Measurements from ENCODE around the gene CCDC138.

DNA sequence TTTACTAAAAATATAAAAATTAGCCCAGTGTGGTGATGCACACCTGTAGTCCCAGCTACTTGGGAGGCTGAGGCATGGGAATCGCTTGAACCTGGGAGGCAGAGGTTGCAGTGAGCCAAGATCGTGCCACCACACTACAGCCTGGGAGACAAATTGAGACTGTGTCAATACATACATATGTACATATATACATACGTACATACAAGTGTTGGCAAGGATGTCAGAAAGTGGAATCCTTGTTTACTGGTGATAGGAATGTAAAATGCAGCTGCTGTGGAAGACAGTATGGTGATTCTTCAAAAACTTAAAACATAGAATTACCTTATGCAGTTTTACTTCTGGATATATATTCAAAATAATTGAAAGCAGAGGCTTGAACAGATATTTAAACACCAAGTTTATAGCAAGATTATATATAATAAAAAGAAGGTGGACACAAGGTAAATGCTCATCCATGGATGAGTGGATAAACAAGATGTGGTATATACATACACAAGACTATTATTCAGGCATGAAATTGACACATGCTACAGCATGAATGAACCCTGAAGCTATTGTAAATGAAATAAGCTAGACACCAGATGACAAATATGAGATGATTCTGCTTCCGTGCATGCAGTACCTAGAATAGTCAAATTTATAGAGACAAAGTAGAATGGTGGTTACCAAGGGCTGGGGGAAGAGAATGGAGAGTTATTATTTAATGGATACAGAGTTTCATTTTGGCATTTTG lies 43.2 kb downstream of the CCDC138 start:
- TF ChIP-seq, protein P1, sequence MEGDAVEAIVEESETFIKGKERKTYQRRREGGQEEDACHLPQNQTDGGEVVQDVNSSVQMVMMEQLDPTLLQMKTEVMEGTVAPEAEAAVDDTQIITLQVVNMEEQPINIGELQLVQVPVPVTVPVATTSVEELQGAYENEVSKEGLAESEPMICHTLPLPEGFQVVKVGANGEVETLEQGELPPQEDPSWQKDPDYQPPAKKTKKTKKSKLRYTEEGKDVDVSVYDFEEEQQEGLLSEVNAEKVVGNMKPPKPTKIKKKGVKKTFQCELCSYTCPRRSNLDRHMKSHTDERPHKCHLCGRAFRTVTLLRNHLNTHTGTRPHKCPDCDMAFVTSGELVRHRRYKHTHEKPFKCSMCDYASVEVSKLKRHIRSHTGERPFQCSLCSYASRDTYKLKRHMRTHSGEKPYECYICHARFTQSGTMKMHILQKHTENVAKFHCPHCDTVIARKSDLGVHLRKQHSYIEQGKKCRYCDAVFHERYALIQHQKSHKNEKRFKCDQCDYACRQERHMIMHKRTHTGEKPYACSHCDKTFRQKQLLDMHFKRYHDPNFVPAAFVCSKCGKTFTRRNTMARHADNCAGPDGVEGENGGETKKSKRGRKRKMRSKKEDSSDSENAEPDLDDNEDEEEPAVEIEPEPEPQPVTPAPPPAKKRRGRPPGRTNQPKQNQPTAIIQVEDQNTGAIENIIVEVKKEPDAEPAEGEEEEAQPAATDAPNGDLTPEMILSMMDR (IDR thresholded peaks at IDR 0.05; ENCODE audit: insufficient read depth, low read depth, low read length) = no peak
- no peak for TF ChIP-seq EZH2 (IDR thresholded peaks at IDR 0.05; ENCODE audit: insufficient read depth, low read length)

All from astrocyte (in vitro differentiated cells and primary cell).